Activated B cell treated with CpG ODN at 0.5 μM for 24 hours (primary cell): ENCODE data around the gene TMEM213. TPM values are rescaled to one million over a fixed set of nuclear protein-coding genes. Genes with fewer than 3 reads are reported as not detected.

Experiments
- ATAC-seq: fragments of 200-7000 bp; cut with Tn5 transposase; one replicate; pipeline ENCODE4 v1.10.0; 2021; ENCODE audit warnings: low read depth, mild to moderate bottlenecking, moderate library complexity
- CTCF ChIA-PET: fragments of 350-600 bp; sonication (Branson Sonifier 250); formaldehyde crosslinking; loops from one replicate; lab custom pipeline; 2021; ENCODE audit warnings: antibody characterized with exemption; lab: Charles Lee
- POLR2A ChIA-PET: fragments of 350-600 bp; sonication (Branson Sonifier 250); formaldehyde crosslinking; loops from one replicate; lab custom pipeline; 2021; ENCODE audit warnings: antibody characterized with exemption; lab: Charles Lee
- DNase-seq: peaks from one replicate; pipeline ENCODE4 v3.0.0; 2022
- H3K27ac Mint-ChIP-seq: one replicate; pipeline ENCODE4 v1.8.0; 2020; ENCODE audit warnings: mixed read lengths
- H3K27me3 Mint-ChIP-seq: one replicate; pipeline ENCODE4 v1.8.0; 2021; ENCODE audit warnings: mixed read lengths
- H3K36me3 Mint-ChIP-seq: one replicate; pipeline ENCODE4 v1.8.0; 2021; ENCODE audit warnings: low read depth, mixed read lengths
- H3K4me1 Mint-ChIP-seq: one replicate; pipeline ENCODE4 v1.8.0; 2021; ENCODE audit warnings: mixed read lengths
- H3K4me3 Mint-ChIP-seq: one replicate; pipeline ENCODE4 v1.8.0; 2020; ENCODE audit warnings: mild to moderate bottlenecking, mixed read lengths
- H3K9me3 Mint-ChIP-seq: one replicate; pipeline ENCODE4 v1.8.0; 2020; ENCODE audit warnings: mixed read lengths
- CTCF ChIP-seq: fragments of 200-600 bp; IDR thresholded peaks from one replicate; pipeline ENCODE4 v1.8.0; 2022; ENCODE audit warnings: antibody characterized with exemption, mild to moderate bottlenecking
- intact Hi-C: fragments of 100-400 bp; cut with micrococcal nuclease; formaldehyde crosslinking; loops from one replicate; pipeline ENCODE4 v1.15.1; 2024
- total RNA-seq: library from RNA; stranded (reverse); gene quantifications from 2 replicates; pipeline ENCODE4 v1.2.3, GENCODE V29; 2022

Gene TMEM213
- total RNA-seq, 1 donor from 2014 or later = not detected

- Mint-ChIP-seq H3K4me1 (no peaks in the 10 kb centered on the region), H3K4me3 (no peak overlapping the region), H3K36me3 (no peaks in the 10 kb centered on the region), H3K9me3 (no peaks in the 10 kb centered on the region), H3K27me3 (peaks cover 5% of the 10 kb centered on the region), H3K27ac (no peak overlapping the region)
- ATAC-seq (no peak), DNase-seq (no peak)
- ChIA-PET POLR2A (no interaction called here), CTCF (no interaction called here)
- TF ChIP-seq CTCF = no peak
- intact Hi-C loops = no loop called here
Measured at GRCh38 chr7:138837627-138838026, 39.8 kb downstream of the TMEM213 start.

GRCh38 chr7:138838166-138838565, 40.4 kb downstream of the TMEM213 start:
- Mint-ChIP-seq H3K9me3 (no peaks in the 10 kb centered on the region), H3K36me3 (no peaks in the 10 kb centered on the region), H3K27me3 (peaks cover 5% of the 10 kb centered on the region), H3K27ac (no peak overlapping the region), H3K4me3 (no peak overlapping the region), H3K4me1 (no peaks in the 10 kb centered on the region)
- POLR2A ChIA-PET = no interaction called here
- TF ChIP-seq CTCF = no peak
- DNase-seq (no peak), ATAC-seq (no peak)
- intact Hi-C loops = no loop called here
- CTCF ChIA-PET = no interaction called here

- no peak overlapping the region for H3K4me3 Mint-ChIP-seq
- ATAC-seq (no peak), DNase-seq (no peak)
- H3K27ac Mint-ChIP-seq = no peak overlapping the region
- no peaks in the 10 kb centered on the region for H3K9me3 Mint-ChIP-seq
- CTCF ChIA-PET = no interaction called here
- intact Hi-C loops = no loop called here
- POLR2A ChIA-PET = interaction anchor here (0.6 kb wide), 1 partner anchor 102 kb away, joined by 3 read pairs; no protein-coding TSS in a partner anchor
- H3K27me3 Mint-ChIP-seq = peaks cover 3% of the 10 kb centered on the region
- H3K4me1 Mint-ChIP-seq = no peaks in the 10 kb centered on the region
- TF ChIP-seq CTCF = no peak
- H3K36me3 Mint-ChIP-seq = no peaks in the 10 kb centered on the region
Measured at GRCh38 chr7:138842111-138842510, 44.3 kb downstream of the TMEM213 start.

- no peak overlapping the region for H3K4me3 Mint-ChIP-seq
- POLR2A ChIA-PET = no interaction called here
Measured at GRCh38 chr7:138843632-138844580, 46.1 kb downstream of the TMEM213 start.

More at GRCh38 chr7:138843632-138844580, 46.1 kb downstream of the TMEM213 start:
- Mint-ChIP-seq H3K9me3 (no peaks in the 10 kb centered on the region), H3K27me3 (peaks cover 3% of the 10 kb centered on the region), H3K27ac (no peak overlapping the region), H3K36me3 (no peaks in the 10 kb centered on the region), H3K4me1 (no peaks in the 10 kb centered on the region)
- ATAC-seq = no peak
- no peak for DNase-seq
- no peak for TF ChIP-seq CTCF
- CTCF ChIA-PET = no interaction called here
- intact Hi-C loops = no loop called here
